Measurements from ENCODE around the gene ZNF845.
A peak's percentile ranks its signal among the peaks of the same experiment; 100 is the strongest.
"Not testable (repeated sequence)": the region's sequence is repeated elsewhere in the genome, so short reads cannot be mapped to it uniquely, and the experiment has no call there.

Gene ZNF845
- total RNA-seq = 20.8 to 92.7 (median 36.9) reads per million in 9 experiments

DNA sequence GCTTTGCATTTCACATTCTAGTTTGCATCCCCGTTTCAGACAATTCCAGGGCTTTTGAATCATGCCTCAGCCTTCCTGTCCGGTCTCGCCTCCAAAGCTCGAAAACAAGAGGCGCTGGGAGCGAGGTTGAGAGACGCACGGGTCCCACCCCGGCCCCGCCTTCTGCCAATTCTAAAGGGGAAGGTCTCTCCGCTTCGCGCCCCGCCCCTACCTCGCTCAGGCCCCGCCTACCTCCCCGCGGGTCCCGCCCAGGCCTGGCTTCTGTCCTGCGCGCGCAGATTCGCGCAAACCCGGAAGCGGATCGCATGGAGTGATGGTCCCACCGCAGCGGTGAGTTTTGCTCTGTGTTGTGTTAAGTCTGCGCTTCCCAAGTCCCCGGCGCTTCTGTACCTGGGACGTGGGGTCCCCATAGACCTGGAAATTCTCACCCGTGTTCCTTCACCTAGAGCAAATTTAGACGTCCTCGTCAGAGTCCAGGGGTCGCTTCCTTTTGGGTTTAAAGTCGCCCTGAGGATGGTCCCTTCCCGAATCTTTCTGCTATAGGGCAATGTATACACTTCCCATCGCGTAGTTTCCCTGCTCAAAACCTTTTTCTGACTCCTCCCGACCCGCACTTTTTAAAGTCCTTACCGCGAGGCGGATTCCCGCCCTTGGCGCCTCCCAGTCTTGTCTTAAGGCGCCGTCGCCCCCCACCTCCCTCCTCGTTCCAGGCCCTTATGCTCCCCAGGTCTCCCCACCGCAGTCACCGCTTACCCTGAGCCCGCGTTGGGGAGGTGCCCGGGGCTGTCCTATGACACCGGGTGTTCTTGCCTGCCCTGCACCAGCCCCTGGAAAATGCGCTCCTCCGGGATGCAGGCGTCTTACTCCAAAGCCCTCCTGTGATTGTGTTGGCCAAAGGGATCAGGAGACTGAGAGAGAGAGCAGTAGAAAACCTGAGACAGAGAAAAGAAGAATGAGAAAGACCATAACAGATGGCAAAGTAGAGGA, at the start of gene ZNF845:
TSS of gene ZNF845 (plus strand) at position 287 of the 987 bp plus-strand sequence. CDS start 7,559 bp downstream, outside the sequence.
- peaks cover 12% of the 10 kb centered on the region in 2 donors for H3K4me1 Mint-ChIP-seq (ENCODE audit: low read depth in 2 of 2)
- peak within 1 kb of the TSS; percentile 77 to 91 for H3K4me3 Mint-ChIP-seq
- ATAC-seq (replicated peaks) = peak; percentile 93
- peaks cover 9 to 10% of the 10 kb centered on the region in 2 donors for H3K27me3 Mint-ChIP-seq
- DNase-seq = peak; percentile 98 to 100 (median 99)
- peaks cover 11% of the 10 kb centered on the region for H3K36me3 Mint-ChIP-seq (ENCODE audit: insufficient read depth)
- H3K9me3 Mint-ChIP-seq = peaks cover 1 to 8% of the 10 kb centered on the region in 2 donors
- peak within 1 kb of the TSS; percentile 91 for H3K27ac Mint-ChIP-seq

DNA sequence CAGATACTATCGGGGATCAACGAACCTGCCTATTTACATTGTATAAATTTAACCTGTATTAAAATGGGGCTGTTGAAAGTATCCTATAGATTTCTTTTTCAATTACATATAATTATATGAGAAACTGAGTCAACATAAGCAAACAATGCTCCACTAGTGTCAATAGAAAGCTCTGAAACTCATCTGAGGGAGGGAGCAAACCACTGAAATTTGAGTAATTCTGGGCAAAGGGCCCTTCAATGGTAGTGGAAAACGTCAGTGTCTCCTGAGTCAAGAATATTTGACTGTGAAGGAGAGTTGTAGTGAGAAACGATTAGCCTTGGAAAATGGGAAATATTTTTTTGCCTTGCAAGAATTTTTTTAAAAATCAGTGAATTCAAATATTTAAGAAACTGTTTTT, 48.5 kb upstream of the ZNF845 start:
- no peak overlapping the region for H3K27ac Mint-ChIP-seq
- no peaks in the 10 kb centered on the region for H3K36me3 Mint-ChIP-seq (ENCODE audit: insufficient read depth)
- DNase-seq (no peak), ATAC-seq (replicated peaks) (no peak)
- H3K4me1 Mint-ChIP-seq (ENCODE audit: low read depth in 2 of 2) = no peaks in the 10 kb centered on the region
- H3K27me3 Mint-ChIP-seq = peaks cover 6 to 14% of the 10 kb centered on the region in 2 donors
- peaks cover 0 to 1% of the 10 kb centered on the region in 2 donors for H3K9me3 Mint-ChIP-seq
- H3K4me3 Mint-ChIP-seq = no peak overlapping the region

DNA sequence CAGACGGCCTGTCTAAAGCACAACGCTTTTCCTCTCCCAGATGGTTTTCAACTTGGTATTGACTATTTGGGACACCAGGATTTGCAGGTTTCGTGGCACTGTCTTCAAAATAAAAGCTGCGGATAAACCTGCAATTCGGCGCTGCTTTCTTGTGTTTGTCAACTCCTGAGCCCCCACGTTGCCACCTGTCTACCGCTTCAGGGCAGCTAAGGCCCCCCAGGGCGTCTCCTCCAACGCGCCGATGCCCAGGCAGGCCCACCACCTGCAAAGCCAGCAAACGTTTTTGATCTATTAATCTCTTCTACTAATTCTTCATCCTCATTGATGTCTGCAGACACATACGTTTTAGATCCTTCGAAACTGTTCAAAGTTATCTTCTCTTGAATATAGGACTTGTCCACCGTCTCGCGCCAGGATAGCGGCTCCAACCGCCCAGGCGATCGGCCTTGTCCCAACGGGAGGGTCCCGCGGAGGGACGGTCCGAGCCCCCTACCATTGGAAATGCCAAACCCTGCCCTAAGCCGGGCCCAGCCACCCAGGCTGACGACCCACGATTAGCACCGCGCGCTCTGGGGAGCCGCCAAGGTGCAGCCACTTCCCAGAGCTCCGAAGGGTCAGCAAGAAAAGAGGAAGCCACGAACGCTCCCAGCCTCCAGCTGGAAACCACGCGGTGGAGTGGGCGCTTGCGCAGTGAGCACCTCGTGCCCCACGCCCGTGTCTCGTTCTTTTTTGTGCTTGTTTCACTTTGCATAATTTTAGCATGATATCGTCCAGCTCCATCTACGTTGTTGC, 42.6 kb upstream of the ZNF845 start:
- H3K27me3 Mint-ChIP-seq = no peaks in the 10 kb centered on the region
- no peaks in the 10 kb centered on the region for H3K36me3 Mint-ChIP-seq (ENCODE audit: insufficient read depth)
- H3K9me3 Mint-ChIP-seq = peaks cover 6 to 16% of the 10 kb centered on the region in 2 donors
- ATAC-seq (replicated peaks) (no peak), DNase-seq (no peak)
- H3K4me3 Mint-ChIP-seq = no peak overlapping the region
- H3K4me1 Mint-ChIP-seq (ENCODE audit: low read depth in 2 of 2) = no peaks in the 10 kb centered on the region
- no peak overlapping the region for H3K27ac Mint-ChIP-seq

- ATAC-seq (replicated peaks) (no peak), DNase-seq (no peak)
- Mint-ChIP-seq H3K4me3 (no peak overlapping the region), H3K27ac (no peak overlapping the region), H3K36me3 (ENCODE audit: insufficient read depth) (no peaks in the 10 kb centered on the region), H3K27me3 (no peaks in the 10 kb centered on the region), H3K4me1 (ENCODE audit: low read depth in 2 of 2) (no peaks in the 10 kb centered on the region), H3K9me3 (peaks cover 7 to 16% of the 10 kb centered on the region in 2 donors)
These were observed 38.6 kb upstream of the ZNF845 start for GRCh38 chr19:53294786-53295441.

DNA sequence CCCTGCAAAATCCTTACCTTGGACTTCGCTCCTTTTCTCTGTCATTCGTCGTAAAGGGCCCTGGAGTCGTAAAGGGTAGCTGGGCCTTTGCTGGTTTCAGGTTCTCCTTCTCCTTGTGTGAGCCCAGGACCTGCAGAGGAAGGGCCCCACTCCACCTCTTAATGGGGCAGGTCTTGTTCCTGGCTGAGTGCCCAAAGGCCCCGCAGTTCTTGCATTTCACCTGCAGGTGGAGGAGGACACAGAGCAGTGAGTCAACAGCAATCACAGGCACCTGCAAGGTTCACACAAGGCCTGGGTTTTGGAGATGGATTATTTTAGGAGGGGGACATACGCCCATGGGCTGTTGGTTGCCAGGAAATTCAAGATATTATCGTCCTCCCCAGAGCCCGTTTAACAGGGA, 32.2 kb upstream of the ZNF845 start:
- DNase-seq; H3K4me1 Mint-ChIP-seq (ENCODE audit: low read depth in 2 of 2): not testable (repeated sequence)

GRCh38 chr19:53308339-53308811, 25.2 kb upstream of the ZNF845 start:
- Mint-ChIP-seq H3K27me3 (peaks cover 53 to 56% of the 10 kb centered on the region in 2 donors), H3K4me3 (no peak overlapping the region), H3K4me1 (ENCODE audit: low read depth in 2 of 2) (no peaks in the 10 kb centered on the region), H3K27ac (no peak overlapping the region), H3K9me3 (peaks cover 9 to 27% of the 10 kb centered on the region in 2 donors), H3K36me3 (ENCODE audit: insufficient read depth) (no peaks in the 10 kb centered on the region)
- DNase-seq (no peak), ATAC-seq (replicated peaks) (no peak)

More for the DNA sequence above, 32.2 kb upstream of the ZNF845 start:
- H3K27ac Mint-ChIP-seq; ATAC-seq (replicated peaks); H3K4me3 Mint-ChIP-seq; H3K36me3 Mint-ChIP-seq (ENCODE audit: insufficient read depth): not testable (repeated sequence)
- Mint-ChIP-seq H3K27me3 (peaks cover 29 to 30% of the 10 kb centered on the region in 2 donors), H3K9me3 (peaks cover 6 to 15% of the 10 kb centered on the region in 2 donors)

DNA sequence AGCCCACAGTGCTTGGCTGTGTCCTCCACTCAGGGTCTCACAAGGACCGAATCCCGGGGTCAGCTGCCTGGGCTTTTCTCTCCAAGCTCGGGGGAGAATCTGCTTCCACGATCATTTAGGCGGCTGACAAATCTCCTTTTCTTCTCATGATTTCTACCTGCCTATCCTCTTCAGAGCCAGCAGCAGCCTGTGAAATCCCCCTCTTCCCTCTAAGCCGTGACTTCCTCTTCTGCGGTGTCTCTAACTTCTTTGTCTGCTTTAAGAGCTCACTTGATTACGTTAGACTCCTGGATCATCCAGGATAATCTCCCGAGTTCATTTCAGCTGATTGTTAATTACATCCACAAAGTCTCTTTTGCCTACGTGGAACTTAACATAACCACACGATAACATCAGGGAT, 22.5 kb upstream of the ZNF845 start:
- ATAC-seq (replicated peaks) = no peak

DNA sequence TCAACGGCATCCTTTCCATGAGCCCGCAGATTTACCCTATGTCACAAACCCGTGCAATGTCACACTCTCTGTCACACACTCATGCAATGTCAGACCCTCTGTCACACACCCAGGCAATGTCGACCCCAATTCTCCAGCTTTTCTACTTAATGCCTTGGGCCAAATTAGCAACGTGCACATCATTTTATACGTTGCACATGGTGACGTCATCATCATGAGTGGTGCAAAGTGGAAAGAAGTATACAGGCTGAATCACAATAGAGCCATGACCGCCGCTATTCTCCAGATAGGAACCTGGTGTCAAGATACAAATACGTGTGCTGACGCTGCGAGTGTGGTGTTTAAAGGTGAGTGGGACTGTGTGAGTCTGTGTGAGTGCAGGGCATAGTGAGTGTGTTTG, 21.7 kb upstream of the ZNF845 start:
- DNase-seq (no peak), ATAC-seq (replicated peaks) (no peak)
- Mint-ChIP-seq H3K27ac (no peak overlapping the region), H3K36me3 (ENCODE audit: insufficient read depth) (no peaks in the 10 kb centered on the region), H3K4me1 (ENCODE audit: low read depth in 2 of 2) (no peaks in the 10 kb centered on the region), H3K9me3 (peaks cover 9 to 19% of the 10 kb centered on the region in 2 donors), H3K4me3 (no peak overlapping the region), H3K27me3 (peaks cover 38 to 40% of the 10 kb centered on the region in 2 donors)

More for the DNA sequence above, 22.5 kb upstream of the ZNF845 start:
- Mint-ChIP-seq H3K4me1 (ENCODE audit: low read depth in 2 of 2) (no peaks in the 10 kb centered on the region), H3K27me3 (peaks cover 40 to 45% of the 10 kb centered on the region in 2 donors), H3K36me3 (ENCODE audit: insufficient read depth) (no peaks in the 10 kb centered on the region), H3K4me3 (no peak overlapping the region), H3K9me3 (peaks cover 9 to 24% of the 10 kb centered on the region in 2 donors), H3K27ac (no peak overlapping the region)
- DNase-seq = no peak

GRCh38 chr19:53328967-53329366, 4.6 kb upstream of the ZNF845 start:
- DNase-seq (no peak), ATAC-seq (replicated peaks) (no peak)
- Mint-ChIP-seq H3K36me3 (ENCODE audit: insufficient read depth) (peaks cover 6% of the 10 kb centered on the region), H3K27ac (no peak overlapping the region), H3K27me3 (peaks cover 30 to 42% of the 10 kb centered on the region in 2 donors), H3K4me3 (peak overlapping the region; percentile 50 to 65), H3K4me1 (ENCODE audit: low read depth in 2 of 2) (peaks cover 5 to 6% of the 10 kb centered on the region in 2 donors), H3K9me3 (peaks cover 12 to 20% of the 10 kb centered on the region in 2 donors)

- peaks cover 3 to 11% of the 10 kb centered on the region in 2 donors for H3K9me3 Mint-ChIP-seq
- ATAC-seq (replicated peaks) = no peak
- no peak for DNase-seq
- H3K27me3 Mint-ChIP-seq = peaks cover 13 to 23% of the 10 kb centered on the region in 2 donors
- peaks cover 12 to 15% of the 10 kb centered on the region in 2 donors for H3K4me1 Mint-ChIP-seq (ENCODE audit: low read depth in 2 of 2)
- peak overlapping the region; percentile 91 for H3K27ac Mint-ChIP-seq
- peaks cover 11% of the 10 kb centered on the region for H3K36me3 Mint-ChIP-seq (ENCODE audit: insufficient read depth)
- H3K4me3 Mint-ChIP-seq = peak overlapping the region; percentile 77 to 91
These were observed 1.1 kb upstream of the ZNF845 start for GRCh38 chr19:53332484-53332883.

DNA sequence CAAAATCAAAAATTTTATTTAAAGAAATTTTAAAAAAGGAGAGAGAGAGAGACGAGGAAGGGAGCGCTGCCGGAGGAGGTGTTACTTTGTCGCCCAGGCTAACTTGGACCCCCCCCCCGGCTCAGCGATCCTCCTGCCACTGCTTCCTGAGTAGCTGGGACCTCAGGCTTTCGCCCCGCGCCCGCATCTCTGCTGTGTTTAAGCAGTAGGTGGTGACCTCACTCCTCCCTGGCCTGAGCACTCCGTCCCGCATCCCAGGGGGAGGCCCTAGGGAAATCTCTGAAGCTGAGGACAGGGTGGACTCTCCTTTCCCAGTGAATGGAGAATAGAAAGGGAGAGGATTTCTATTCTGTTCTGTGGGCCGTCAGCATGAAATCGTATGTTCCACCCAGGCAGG, 485 bp upstream of the ZNF845 start:
- peak in 1 of 3 experiments; percentile 19 for DNase-seq

DNA sequence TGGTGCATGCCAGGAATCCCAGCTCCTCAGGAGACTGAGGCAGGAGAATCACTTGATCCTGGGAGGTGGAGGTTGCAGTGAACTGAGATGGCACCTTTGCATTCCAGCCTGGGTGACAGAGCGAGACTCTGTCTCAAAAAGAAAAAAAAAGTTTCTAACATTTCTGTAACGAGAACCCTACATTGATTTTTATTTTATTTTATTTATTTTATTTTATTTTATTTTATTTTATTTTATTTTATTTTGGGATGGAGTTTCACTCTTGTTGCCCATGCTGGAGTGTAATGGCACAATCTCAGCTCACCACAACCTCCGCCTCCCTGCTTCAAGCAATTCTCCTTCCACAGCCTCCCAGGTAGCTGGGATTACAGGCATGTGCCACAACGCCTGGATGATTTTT, 10.9 kb downstream of the ZNF845 start:
- peaks cover 10 to 18% of the 10 kb centered on the region in 2 donors for H3K4me1 Mint-ChIP-seq (ENCODE audit: low read depth in 2 of 2)
- H3K4me3 Mint-ChIP-seq; H3K27ac Mint-ChIP-seq; H3K9me3 Mint-ChIP-seq; ATAC-seq (replicated peaks); DNase-seq; H3K27me3 Mint-ChIP-seq: not testable (repeated sequence)
- peaks cover 75% of the 10 kb centered on the region for H3K36me3 Mint-ChIP-seq (ENCODE audit: insufficient read depth)

More for the DNA sequence above, 485 bp upstream of the ZNF845 start:
- Mint-ChIP-seq H3K27me3 (peaks cover 13 to 17% of the 10 kb centered on the region in 2 donors), H3K27ac (peak overlapping the region; percentile 91), H3K4me3 (peak overlapping the region; percentile 77 to 91), H3K36me3 (ENCODE audit: insufficient read depth) (peaks cover 11% of the 10 kb centered on the region), H3K9me3 (peaks cover 3 to 11% of the 10 kb centered on the region in 2 donors), H3K4me1 (ENCODE audit: low read depth in 2 of 2) (peaks cover 12 to 15% of the 10 kb centered on the region in 2 donors)
- ATAC-seq (replicated peaks) = peak; percentile 31
